GM19397 (cell line): ENCODE results near the gene DNAJC6.

Experiments used
- ATAC-seq: cut with Tn5 transposase; IDR thresholded peaks from one replicate; pipeline ENCODE4 v1.9.1; 2021; ENCODE audit warnings: mild to moderate bottlenecking, moderate library complexity; ENCODE audit not compliant: unreplicated experiment

DNAJC6 gene

GRCh38 chr1:65459397-65459768, 150.0 kb downstream of the DNAJC6 start:
- ATAC-seq = no peak
